H9 (cell line): Measurements from ENCODE around the gene TMEM176B. TPM values are rescaled to one million over a fixed set of nuclear protein-coding genes. Genes with fewer than 3 reads are reported as not detected.

Experiments
- DNase-seq: peaks from one replicate; pipeline ENCODE4 v3.0.0-alpha.2; 2017
- H2AFZ ChIP-seq: one replicate; pipeline ENCODE4 v1.6.1; 2013; ENCODE audit warnings: mild to moderate bottlenecking, low read length, control low read depth, moderate library complexity
- H2AK5ac ChIP-seq: 2 replicates; pipeline ENCODE4 v1.6.1; 2013; ENCODE audit warnings: low read length, control low read depth, mixed read lengths; ENCODE audit not compliant: insufficient read length
- H2BK120ac ChIP-seq: one replicate; pipeline ENCODE4 v1.6.1; 2013; ENCODE audit warnings: low read depth, mild to moderate bottlenecking, low read length, control low read depth, inconsistent platforms; ENCODE audit not compliant: poor library complexity, severe bottlenecking
- H2BK12ac ChIP-seq: 2 replicates; pipeline ENCODE4 v1.6.1; 2013; ENCODE audit warnings: low read length, control low read depth, mixed read lengths, low read depth; ENCODE audit not compliant: insufficient read length
- H2BK15ac ChIP-seq: 2 replicates; pipeline ENCODE4 v1.6.1; 2013; ENCODE audit warnings: low read depth, low read length, control low read depth
- H2BK20ac ChIP-seq: one replicate; pipeline ENCODE4 v1.6.1; 2013; ENCODE audit warnings: low read depth, mild to moderate bottlenecking, low read length, control low read depth, inconsistent platforms; ENCODE audit not compliant: poor library complexity, severe bottlenecking
- H2BK5ac ChIP-seq: 2 replicates; pipeline ENCODE4 v1.6.1; 2013; ENCODE audit warnings: low read length, control low read depth, mixed read lengths; ENCODE audit not compliant: insufficient read length
- H3K14ac ChIP-seq: 2 replicates; pipeline ENCODE4 v1.6.1; 2013; ENCODE audit warnings: low read length, control low read depth; ENCODE audit not compliant: insufficient read depth
- H3K18ac ChIP-seq: 2 replicates; pipeline ENCODE4 v1.6.1; 2013; ENCODE audit warnings: low read depth, mild to moderate bottlenecking, mixed read lengths, low read length, control low read depth; ENCODE audit not compliant: insufficient read length
- H3K23ac ChIP-seq: 2 replicates; pipeline ENCODE4 v1.6.1; 2013; ENCODE audit warnings: low read length, control low read depth, mixed read lengths, low read depth; ENCODE audit not compliant: insufficient read length
- H3K23me2 ChIP-seq: 2 replicates; pipeline ENCODE4 v1.6.1; 2013; ENCODE audit warnings: low read depth, mild to moderate bottlenecking, mixed read lengths, low read length, control low read depth; ENCODE audit not compliant: insufficient read length, poor library complexity, severe bottlenecking
- H3K27ac ChIP-seq: 2 replicates; pipeline ENCODE4 v1.5.1; 2013; ENCODE audit warnings: low read length, control low read depth, mixed read lengths, low read depth; ENCODE audit not compliant: insufficient read length
- H3K27me3 ChIP-seq: 2 replicates; pipeline ENCODE4 v1.6.1; 2013; ENCODE audit warnings: low read length, control low read depth, inconsistent platforms; ENCODE audit not compliant: insufficient read depth
- H3K4ac ChIP-seq: 2 replicates; pipeline ENCODE4 v1.6.1; 2013; ENCODE audit warnings: low read depth, mild to moderate bottlenecking, control low read depth, inconsistent platforms, low read length, moderate library complexity
- H3K4me1 ChIP-seq: 2 replicates; pipeline ENCODE4 v1.6.1; 2013; ENCODE audit warnings: low read length, control low read depth, inconsistent platforms; ENCODE audit not compliant: insufficient read depth
- H3K4me2 ChIP-seq: 2 replicates; pipeline ENCODE4 v1.6.1; 2013; ENCODE audit warnings: low read length, control low read depth, mixed read lengths; ENCODE audit not compliant: insufficient read length, insufficient read depth
- H3K56ac ChIP-seq: 2 replicates; pipeline ENCODE4 v1.6.1; 2013; ENCODE audit warnings: low read depth, mild to moderate bottlenecking, mixed read lengths, low read length, control low read depth; ENCODE audit not compliant: insufficient read length
- H3K79me1 ChIP-seq: 2 replicates; pipeline ENCODE4 v1.6.1; 2013; ENCODE audit warnings: low read depth, mild to moderate bottlenecking, moderate library complexity, low read length, control low read depth, inconsistent platforms; ENCODE audit not compliant: insufficient read depth, poor library complexity, severe bottlenecking
- H3K79me2 ChIP-seq: 2 replicates; pipeline ENCODE4 v1.6.1; 2013; ENCODE audit warnings: low read length, control low read depth, inconsistent platforms; ENCODE audit not compliant: insufficient read depth
- H3K9ac ChIP-seq: 2 replicates; pipeline ENCODE4 v1.6.1; 2013; ENCODE audit warnings: low read length, control low read depth, mixed read lengths; ENCODE audit not compliant: insufficient read length; ENCODE audit errors: extremely low read depth
- H3K9me3 ChIP-seq: one replicate; pipeline ENCODE4 v1.6.1; 2013; ENCODE audit warnings: low read depth, low read length, inconsistent platforms; ENCODE audit not compliant: control insufficient read depth
- H3T11ph ChIP-seq: one replicate; pipeline ENCODE4 v1.6.1; 2013; ENCODE audit warnings: mild to moderate bottlenecking, low read length, control low read depth, inconsistent platforms
- H4K20me1 ChIP-seq: one replicate; pipeline ENCODE4 v1.6.1; 2013; ENCODE audit not compliant: control insufficient read depth, insufficient read length, insufficient read depth
- H4K5ac ChIP-seq: 2 replicates; pipeline ENCODE4 v1.6.1; 2013; ENCODE audit warnings: low read depth, mild to moderate bottlenecking, mixed read lengths, low read length, control low read depth; ENCODE audit not compliant: insufficient read length
- H4K8ac ChIP-seq: replicated peaks from 2 replicates; pipeline ENCODE4 v1.6.1; 2013; ENCODE audit warnings: low read length, control low read depth, mixed read lengths, low read depth; ENCODE audit not compliant: insufficient read length
- H4K91ac ChIP-seq: 2 replicates; pipeline ENCODE4 v1.6.1; 2013; ENCODE audit warnings: low read depth, mild to moderate bottlenecking, moderate library complexity, mixed read lengths, low read length, control low read depth; ENCODE audit not compliant: insufficient read length
- H3K27ac Mint-ChIP-seq, 3 experiments: 2 replicates in 2 of 3; 3 replicates in 1 of 3; pipeline ENCODE4 v1.8.0; 2020 to 2021; ENCODE audit warnings: mixed read lengths in 3 of 3, mild to moderate bottlenecking in 1 of 3, moderate library complexity in 1 of 3
- H3K27me3 Mint-ChIP-seq: 2 replicates; pipeline ENCODE4 v1.8.0; 2021; ENCODE audit warnings: low read depth, mild to moderate bottlenecking, moderate library complexity, mixed read lengths
- H3K36me3 Mint-ChIP-seq, 3 experiments: 2 replicates in 2 of 3; 3 replicates in 1 of 3; pipeline ENCODE4 v1.8.0; 2020 to 2021; ENCODE audit warnings: low read depth in 3 of 3, mixed read lengths in 3 of 3; ENCODE audit not compliant: insufficient read depth in 1 of 3
- H3K4me1 Mint-ChIP-seq, 2 experiments: 2 replicates each; pipeline ENCODE4 v1.8.0; 2020; ENCODE audit warnings: mixed read lengths in 2 of 2
- H3K4me3 Mint-ChIP-seq, 2 experiments: 2 replicates in 1 of 2; 3 replicates in 1 of 2; pipeline ENCODE4 v1.8.0; 2020 to 2021; ENCODE audit warnings: mild to moderate bottlenecking in 2 of 2, mixed read lengths in 2 of 2, moderate library complexity in 1 of 2
- H3K9me3 Mint-ChIP-seq, 2 experiments: 2 replicates in 1 of 2; 3 replicates in 1 of 2; pipeline ENCODE4 v1.8.0; 2020; ENCODE audit warnings: mild to moderate bottlenecking in 2 of 2, mixed read lengths in 2 of 2, moderate library complexity in 1 of 2
- WGBS: extraction: QIAGEN DNeasy Blood & Tissue Kit; methylation state at CpG from one replicate; pipeline ENCODE4 v1.1.7; 2013; ENCODE audit warnings: missing lambda C conversion rate, low lambda C conversion rate, mixed read lengths; ENCODE audit not compliant: insufficient read length; ENCODE audit errors: extremely low coverage; 5-methylcytosine and 5-hydroxymethylcytosine counted together
- total RNA-seq: library from RNA; stranded (reverse); gene quantifications from 2 replicates; pipeline ENCODE4 v1.2.1, GENCODE V29; 2021
- TF ChIP-seq, protein P1 (sequence below): fragments of 200-600 bp; sonication (generic); conservative IDR thresholded peaks from 3 replicates; pipeline ENCODE4 v1.8.0; 2021; ENCODE audit warnings: antibody characterized with exemption, mild to moderate bottlenecking

Gene TMEM176B
- total RNA-seq, 1 experiment from 2014 or later = 0.85 TPM

DNA sequence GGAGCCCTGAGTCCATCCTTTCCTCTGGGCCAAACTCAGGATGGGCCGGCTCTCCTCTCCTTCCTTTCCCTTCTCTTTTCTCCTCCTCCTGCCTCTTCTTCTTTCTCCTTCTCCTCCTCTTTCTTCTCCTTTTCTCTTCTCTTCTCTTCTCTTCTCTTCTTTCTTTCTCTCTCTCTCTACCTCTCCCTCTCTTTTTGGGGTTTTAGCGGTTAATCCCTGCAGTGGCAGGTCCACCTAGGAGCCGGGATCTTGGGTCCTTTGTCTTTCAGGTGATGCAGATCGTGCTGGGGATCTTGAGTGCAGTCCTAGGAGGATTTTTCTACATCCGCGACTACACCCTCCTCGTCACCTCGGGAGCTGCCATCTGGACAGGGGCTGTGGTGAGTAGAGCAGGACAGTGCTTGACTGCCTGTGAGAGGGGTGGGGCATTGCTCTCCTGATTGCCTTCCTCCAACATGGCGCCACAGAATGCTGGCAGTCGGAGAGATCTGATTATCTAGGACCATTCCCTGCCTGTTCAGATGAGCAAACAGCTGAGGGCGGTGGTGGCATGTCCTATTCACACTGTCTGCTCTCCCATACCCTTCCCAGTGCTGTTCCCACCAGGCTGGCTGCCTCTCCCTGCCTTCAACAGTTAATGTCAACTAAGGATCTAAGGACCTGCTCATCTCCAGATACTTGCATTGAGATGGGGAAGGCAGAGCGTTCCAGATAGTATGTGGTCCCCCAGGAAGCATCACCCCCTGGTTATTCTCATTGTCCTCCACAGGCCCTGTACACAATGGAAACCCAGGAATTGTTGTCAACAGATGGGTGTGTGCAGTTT lies 2.0 kb upstream of the TMEM176B start:
- peaks cover 8% of the 10 kb centered on the region for H3K23me2 ChIP-seq
- Mint-ChIP-seq H3K27ac (no peak overlapping the region), H3K9me3 (peaks cover 12 to 17% of the 10 kb centered on the region in 2 experiments; a peak in 4 of 5 replicates), H3K36me3 (peaks cover 0 to 14% (median 8%) of the 10 kb centered on the region in 3 experiments; a peak in 4 of 7 replicates), H3K27me3 (peaks cover 85% of the 10 kb centered on the region), H3K4me1 (peaks cover 0 to 16% of the 10 kb centered on the region in 2 experiments; a peak in 2 of 4 replicates), H3K4me3 (peak overlapping the region in 1 of 2 experiments; percentile 34; a peak in 1 of 5 replicates)
- no peak overlapping the region for H2BK5ac ChIP-seq
- H2BK15ac ChIP-seq = no peak overlapping the region
- H3K14ac ChIP-seq = no peak overlapping the region
- H2AFZ ChIP-seq = no peak overlapping the region
- peaks cover 35% of the 10 kb centered on the region for H3K27me3 ChIP-seq
- no peak overlapping the region for H3K18ac ChIP-seq
- H2BK12ac ChIP-seq = no peak overlapping the region
- H4K91ac ChIP-seq = no peak overlapping the region
- no peak overlapping the region for H4K5ac ChIP-seq
- H2BK120ac ChIP-seq = no peak overlapping the region
- TF ChIP-seq, protein P1, sequence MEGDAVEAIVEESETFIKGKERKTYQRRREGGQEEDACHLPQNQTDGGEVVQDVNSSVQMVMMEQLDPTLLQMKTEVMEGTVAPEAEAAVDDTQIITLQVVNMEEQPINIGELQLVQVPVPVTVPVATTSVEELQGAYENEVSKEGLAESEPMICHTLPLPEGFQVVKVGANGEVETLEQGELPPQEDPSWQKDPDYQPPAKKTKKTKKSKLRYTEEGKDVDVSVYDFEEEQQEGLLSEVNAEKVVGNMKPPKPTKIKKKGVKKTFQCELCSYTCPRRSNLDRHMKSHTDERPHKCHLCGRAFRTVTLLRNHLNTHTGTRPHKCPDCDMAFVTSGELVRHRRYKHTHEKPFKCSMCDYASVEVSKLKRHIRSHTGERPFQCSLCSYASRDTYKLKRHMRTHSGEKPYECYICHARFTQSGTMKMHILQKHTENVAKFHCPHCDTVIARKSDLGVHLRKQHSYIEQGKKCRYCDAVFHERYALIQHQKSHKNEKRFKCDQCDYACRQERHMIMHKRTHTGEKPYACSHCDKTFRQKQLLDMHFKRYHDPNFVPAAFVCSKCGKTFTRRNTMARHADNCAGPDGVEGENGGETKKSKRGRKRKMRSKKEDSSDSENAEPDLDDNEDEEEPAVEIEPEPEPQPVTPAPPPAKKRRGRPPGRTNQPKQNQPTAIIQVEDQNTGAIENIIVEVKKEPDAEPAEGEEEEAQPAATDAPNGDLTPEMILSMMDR = no peak
- no peak overlapping the region for H3K56ac ChIP-seq
- no peaks in the 10 kb centered on the region for H3K9me3 ChIP-seq
- no peak for DNase-seq
- H3K4ac ChIP-seq = no peak overlapping the region
- no peak overlapping the region for H3T11ph ChIP-seq
- no peak overlapping the region for H3K27ac ChIP-seq
- no peaks in the 10 kb centered on the region for H4K20me1 ChIP-seq
- H3K79me2 ChIP-seq = no peaks in the 10 kb centered on the region
- no peaks in the 10 kb centered on the region for H3K79me1 ChIP-seq
- WGBS = no CpG with 5 or more reads among the region's 12 CpGs
- no peaks in the 10 kb centered on the region for H3K4me1 ChIP-seq
- H2AK5ac ChIP-seq = no peak overlapping the region
- H3K9ac ChIP-seq = no peak overlapping the region
- no peak overlapping the region for H2BK20ac ChIP-seq
- no peak overlapping the region for H3K4me2 ChIP-seq
- H3K23ac ChIP-seq = no peak overlapping the region
- H4K8ac ChIP-seq = no peak overlapping the region
